Upper lobe of left lung (tissue), 4 donors: ENCODE data around the gene YIPF3.

ENCODE experiments used
- CTCF ChIP-seq, 6 experiments: fragments of 450-650 bp in 4 of 6; fragments of 200-600 bp in 2 of 6; sonication (generic) in 2 of 6; IDR thresholded peaks; one replicate each; pipeline ENCODE4 v1.5.1; 2016 to 2019; ENCODE audit warnings: antibody characterized with exemption in 6 of 6
- EP300 ChIP-seq, 4 donors: sonication (generic); formaldehyde crosslinking; IDR thresholded peaks; one replicate each; pipeline ENCODE4 v1.5.1; 2017; ENCODE audit warnings: antibody characterized with exemption in 4 of 4, control low read depth in 2 of 4
- POLR2AphosphoS5 ChIP-seq, 2 donors: sonication (generic); formaldehyde crosslinking; IDR thresholded peaks; one replicate each; pipeline ENCODE4 v1.5.1; 2017; ENCODE audit warnings: antibody characterized with exemption in 2 of 2

DNA sequence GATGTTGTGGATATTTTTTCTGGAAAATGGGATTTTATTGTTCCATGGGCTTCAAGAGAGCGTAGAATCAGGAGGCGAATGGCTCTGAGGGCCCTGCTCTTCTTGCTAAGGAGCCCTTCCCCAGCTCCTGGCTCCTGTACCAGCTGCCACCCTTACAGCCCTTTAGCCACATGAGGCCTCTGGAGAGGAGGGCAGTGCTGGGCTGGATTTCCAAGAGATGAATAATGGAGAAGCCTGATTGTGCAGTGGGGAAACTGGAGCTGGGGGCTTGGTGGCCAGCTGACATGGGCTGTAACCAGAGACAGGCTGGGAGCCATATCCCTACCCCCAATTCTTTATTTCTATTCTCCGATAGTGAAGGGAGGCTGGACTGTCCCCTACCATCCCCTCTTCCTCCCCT is 15.8 kb downstream of the YIPF3 start:
- no peak for TF ChIP-seq CTCF (IDR thresholded peaks at IDR 0.05)
- no peak for TF ChIP-seq POLR2AphosphoS5 (IDR thresholded peaks at IDR 0.05)
- TF ChIP-seq EP300 (IDR thresholded peaks at IDR 0.05) = no peak
